Mononuclear cell (primary cell): ENCODE results near the gene NEGR1. TPM values are rescaled to one million over a fixed set of nuclear protein-coding genes. Genes with fewer than 3 reads are reported as not detected.

Experiments
- H3K27me3 ChIP-seq: 2 replicates; pipeline ENCODE4 v1.6.0; 2011; ENCODE audit warnings: low read length, control low read depth; ENCODE audit not compliant: insufficient read depth
- H3K4me1 ChIP-seq: 2 replicates; pipeline ENCODE4 v1.5.1; 2011; ENCODE audit warnings: mild to moderate bottlenecking, low read length, control low read depth; ENCODE audit not compliant: insufficient read depth
- H3K4me3 ChIP-seq: 2 replicates; pipeline ENCODE4 v1.5.1; 2011; ENCODE audit warnings: mild to moderate bottlenecking, low read length, moderate library complexity
- H3K9me3 ChIP-seq: 2 replicates; pipeline ENCODE4 v1.5.1; 2011; ENCODE audit warnings: low read depth, mild to moderate bottlenecking, control low read depth, low read length
- total RNA-seq: library from RNA; depleted of rRNA; stranded (reverse); fragments of >200 nt; gene quantifications from one replicate; pipeline ENCODE4 v1.2.3, GENCODE V29; 2012

Gene NEGR1
- total RNA-seq, 1 donor, result 0.31 TPM

- H3K27me3 ChIP-seq, result no peaks in the 10 kb centered on the region
- no peak overlapping the region for H3K4me3 ChIP-seq
- no peaks in the 10 kb centered on the region for H3K4me1 ChIP-seq
- no peaks in the 10 kb centered on the region for H3K9me3 ChIP-seq
Observed at GRCh38 chr1:71572038-71572437, 710.3 kb downstream of the NEGR1 start.

DNA sequence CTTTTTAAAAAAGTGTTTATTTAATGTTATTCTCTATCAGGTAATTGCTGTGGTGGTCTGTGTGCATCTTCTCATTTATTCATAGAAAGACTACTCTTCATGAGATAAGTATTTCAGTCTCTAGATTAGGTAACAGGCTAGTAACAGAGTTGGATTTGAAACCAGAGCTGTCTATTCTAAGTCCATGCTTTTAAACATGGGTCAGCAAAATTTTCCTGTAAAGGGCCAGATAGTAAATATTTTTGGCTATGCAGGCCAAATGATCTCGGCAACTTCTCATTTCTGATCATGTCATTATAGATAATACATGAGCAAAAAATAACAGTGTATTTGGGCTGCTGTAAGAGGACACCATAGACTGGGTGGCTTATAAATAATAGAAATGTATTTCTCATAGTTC lies 715.9 kb downstream of the NEGR1 start:
- no peaks in the 10 kb centered on the region for H3K4me1 ChIP-seq
- no peak overlapping the region for H3K4me3 ChIP-seq
- no peaks in the 10 kb centered on the region for H3K27me3 ChIP-seq
- H3K9me3 ChIP-seq, result no peaks in the 10 kb centered on the region

GRCh38 chr1:71565831-71566230 lies 716.5 kb downstream of the NEGR1 start:
- H3K4me1 ChIP-seq, result no peaks in the 10 kb centered on the region
- H3K9me3 ChIP-seq, result no peaks in the 10 kb centered on the region
- no peak overlapping the region for H3K4me3 ChIP-seq

DNA sequence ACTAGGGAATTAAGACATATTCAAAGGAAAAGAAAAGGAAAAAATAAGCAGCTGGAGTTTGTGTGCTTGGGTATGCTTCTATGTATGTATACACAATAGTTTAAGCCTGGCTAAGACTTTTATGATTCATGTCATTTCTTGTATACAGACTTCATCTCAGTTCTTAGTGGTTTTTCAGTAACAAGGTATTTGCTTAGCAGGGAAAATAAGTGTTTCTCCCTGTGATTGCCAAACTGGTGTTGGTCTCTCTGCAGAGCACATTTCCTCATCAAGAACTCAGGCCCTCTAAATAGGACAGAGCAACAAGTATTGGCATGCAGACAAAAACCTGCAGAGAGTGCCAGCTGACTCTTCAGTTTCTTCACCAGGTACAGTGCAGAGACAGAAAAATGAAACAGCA lies 717.1 kb downstream of the NEGR1 start:
- Histone ChIP-seq H3K4me1 (no peaks in the 10 kb centered on the region), H3K9me3 (no peaks in the 10 kb centered on the region), H3K4me3 (no peak overlapping the region), H3K27me3 (no peaks in the 10 kb centered on the region)

More at GRCh38 chr1:71565831-71566230, 716.5 kb downstream of the NEGR1 start:
- no peaks in the 10 kb centered on the region for H3K27me3 ChIP-seq

- Histone ChIP-seq H3K4me1 (no peaks in the 10 kb centered on the region), H3K27me3 (no peaks in the 10 kb centered on the region), H3K9me3 (no peaks in the 10 kb centered on the region), H3K4me3 (no peak overlapping the region)
Observed at GRCh38 chr1:71562298-71562697, 720.0 kb downstream of the NEGR1 start.

DNA sequence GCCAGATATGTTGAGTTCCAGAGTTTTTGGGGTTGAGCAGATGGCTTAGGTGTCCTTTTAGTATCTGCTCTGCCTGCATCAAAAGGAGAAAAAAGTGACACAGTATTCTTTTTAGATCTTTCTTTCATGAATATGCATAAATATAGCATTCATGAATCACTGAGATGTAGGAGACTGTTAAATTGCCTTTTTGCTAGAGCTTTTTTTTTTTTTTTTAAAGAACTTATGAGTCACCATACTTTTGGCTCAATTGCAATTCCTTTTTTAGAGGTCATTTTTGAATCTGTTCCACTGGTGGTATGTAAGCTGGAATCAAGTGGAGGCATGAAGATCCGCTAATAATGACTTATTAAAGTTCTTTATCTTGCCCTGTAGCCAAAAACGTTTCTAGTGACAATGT lies 720.6 kb downstream of the NEGR1 start:
- Histone ChIP-seq H3K4me1 (no peaks in the 10 kb centered on the region), H3K4me3 (no peak overlapping the region), H3K27me3 (no peaks in the 10 kb centered on the region), H3K9me3 (no peaks in the 10 kb centered on the region)

DNA sequence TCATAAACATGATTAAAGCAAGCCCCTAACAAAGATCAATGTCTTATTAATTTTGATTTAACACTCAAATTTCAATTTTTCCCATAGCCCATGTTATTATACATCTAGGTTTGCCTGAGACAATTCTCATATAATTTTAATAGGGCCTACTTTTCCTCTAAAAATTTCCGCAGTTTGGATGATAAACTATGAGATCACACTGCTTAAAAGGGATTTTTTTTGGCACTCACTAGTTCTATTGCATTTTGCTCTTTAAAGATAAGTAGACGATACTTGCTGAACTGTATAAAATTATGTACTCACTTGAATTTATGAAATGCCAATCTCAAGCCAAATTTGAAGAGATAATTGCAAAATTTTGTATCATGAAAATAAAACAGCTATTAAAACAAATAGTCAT lies 721.1 kb downstream of the NEGR1 start:
- H3K9me3 ChIP-seq, result no peaks in the 10 kb centered on the region
- H3K27me3 ChIP-seq, result no peaks in the 10 kb centered on the region
- H3K4me1 ChIP-seq, result no peaks in the 10 kb centered on the region
- no peak overlapping the region for H3K4me3 ChIP-seq

- H3K4me3 ChIP-seq, result no peak overlapping the region
Observed at GRCh38 chr1:71559880-71560279, 722.5 kb downstream of the NEGR1 start.

DNA sequence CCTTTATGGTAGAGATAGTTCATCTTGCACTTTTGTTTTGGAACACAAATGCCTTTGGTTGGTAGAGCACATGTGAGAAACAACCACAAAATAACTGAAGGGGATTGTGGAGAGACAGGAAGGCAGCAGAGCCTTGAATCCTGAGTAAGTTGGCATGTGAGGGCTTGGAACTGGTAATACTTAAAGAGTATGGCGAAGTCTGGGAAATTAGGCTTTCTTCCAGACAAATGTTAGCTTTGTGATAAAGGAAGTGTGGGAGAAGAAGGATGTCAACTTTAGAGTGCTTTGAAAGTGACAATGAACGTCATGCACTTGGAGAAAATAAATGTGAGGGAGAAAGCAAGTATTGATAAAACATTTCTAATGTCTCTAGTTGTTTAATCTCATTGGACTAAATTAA lies 725.2 kb downstream of the NEGR1 start:
- H3K4me1 ChIP-seq, result no peaks in the 10 kb centered on the region

More at GRCh38 chr1:71559880-71560279, 722.5 kb downstream of the NEGR1 start:
- Histone ChIP-seq H3K4me1 (no peaks in the 10 kb centered on the region), H3K27me3 (no peaks in the 10 kb centered on the region), H3K9me3 (no peaks in the 10 kb centered on the region)

DNA sequence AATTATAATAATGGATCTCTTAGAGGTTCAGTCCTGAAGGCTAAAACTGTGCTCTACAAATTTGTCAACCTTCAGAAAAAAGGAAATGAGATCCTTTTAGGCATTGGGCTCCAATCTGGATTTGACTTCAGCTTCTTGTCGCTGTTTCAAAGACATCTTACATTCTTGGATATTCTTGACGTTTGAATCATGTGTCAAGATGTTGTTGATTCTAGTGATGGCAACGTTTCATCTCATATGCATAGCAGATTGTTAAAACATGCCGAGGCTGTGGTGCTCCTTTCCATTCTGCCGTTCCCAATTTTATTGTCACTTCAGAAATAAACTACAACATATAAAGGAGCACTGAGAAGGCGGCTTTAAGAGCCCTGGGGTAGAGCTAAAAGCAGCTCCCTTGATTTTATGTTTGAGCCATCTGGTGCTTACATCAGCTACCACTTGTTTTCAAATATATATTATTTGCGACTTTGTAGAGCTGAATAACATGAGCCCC lies 733.9 kb downstream of the NEGR1 start:
- H3K4me1 ChIP-seq, result no peaks in the 10 kb centered on the region
- no peaks in the 10 kb centered on the region for H3K27me3 ChIP-seq
- no peaks in the 10 kb centered on the region for H3K9me3 ChIP-seq
- H3K4me3 ChIP-seq, result no peak overlapping the region

More for the DNA sequence above, 725.2 kb downstream of the NEGR1 start:
- Histone ChIP-seq H3K4me3 (no peak overlapping the region), H3K9me3 (no peaks in the 10 kb centered on the region), H3K27me3 (no peaks in the 10 kb centered on the region)

GRCh38 chr1:71542155-71542554 lies 740.2 kb downstream of the NEGR1 start:
- Histone ChIP-seq H3K4me3 (no peak overlapping the region), H3K4me1 (no peaks in the 10 kb centered on the region), H3K9me3 (no peaks in the 10 kb centered on the region), H3K27me3 (no peaks in the 10 kb centered on the region)

DNA sequence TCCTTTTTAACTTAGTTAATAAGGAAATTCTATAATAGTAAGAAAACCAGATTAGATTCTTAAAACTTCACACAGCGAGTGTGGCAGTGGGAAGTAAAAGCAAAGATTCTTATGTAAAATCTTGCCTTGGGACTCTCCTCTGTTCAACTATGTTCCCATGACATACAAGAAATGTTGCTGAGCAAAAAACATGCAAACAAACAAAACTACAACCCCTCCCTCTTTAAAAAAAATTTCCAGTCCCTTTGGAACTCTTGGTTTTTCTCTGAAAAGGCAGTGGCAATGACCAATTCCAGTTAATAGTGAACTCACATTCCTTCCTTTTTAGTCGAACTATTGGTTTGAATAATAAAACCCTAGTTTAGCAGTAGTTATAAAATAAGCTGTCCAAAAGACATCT lies 748.4 kb downstream of the NEGR1 start:
- no peaks in the 10 kb centered on the region for H3K9me3 ChIP-seq
- no peaks in the 10 kb centered on the region for H3K4me1 ChIP-seq
- H3K27me3 ChIP-seq, result no peaks in the 10 kb centered on the region
- H3K4me3 ChIP-seq, result no peak overlapping the region

GRCh38 chr1:71532343-71532742 lies 750.0 kb downstream of the NEGR1 start:
- H3K4me1 ChIP-seq, result no peaks in the 10 kb centered on the region
- no peaks in the 10 kb centered on the region for H3K27me3 ChIP-seq
- H3K9me3 ChIP-seq, result no peaks in the 10 kb centered on the region
- no peak overlapping the region for H3K4me3 ChIP-seq

GRCh38 chr1:71526824-71527223 lies 755.5 kb downstream of the NEGR1 start:
- Histone ChIP-seq H3K9me3 (no peaks in the 10 kb centered on the region), H3K4me1 (no peaks in the 10 kb centered on the region), H3K4me3 (no peak overlapping the region), H3K27me3 (no peaks in the 10 kb centered on the region)

GRCh38 chr1:71522721-71523120 lies 759.6 kb downstream of the NEGR1 start:
- no peaks in the 10 kb centered on the region for H3K9me3 ChIP-seq

GRCh38 chr1:71521655-71522264 lies 760.6 kb downstream of the NEGR1 start:
- Histone ChIP-seq H3K27me3 (no peaks in the 10 kb centered on the region), H3K4me1 (no peaks in the 10 kb centered on the region), H3K9me3 (no peaks in the 10 kb centered on the region), H3K4me3 (no peak overlapping the region)

More at GRCh38 chr1:71522721-71523120, 759.6 kb downstream of the NEGR1 start:
- Histone ChIP-seq H3K4me1 (no peaks in the 10 kb centered on the region), H3K4me3 (no peak overlapping the region), H3K27me3 (no peaks in the 10 kb centered on the region)
